Upper lobe of right lung (tissue), 1 donor: ENCODE data around the gene ARHGEF26. TPM values are rescaled to one million over a fixed set of nuclear protein-coding genes. Genes with fewer than 3 reads are reported as not detected.
A peak's percentile ranks its signal among the peaks of the same experiment; 100 is the strongest.

ENCODE experiments used
- ATAC-seq: fragments of 200-7000 bp; cut with Tn5 transposase; one replicate; pipeline ENCODE4 v1.9.1; 2020; ENCODE audit warnings: mild to moderate bottlenecking, moderate library complexity
- DNase-seq: peaks from one replicate; pipeline ENCODE4 v3.0.0-alpha.2; 2020
- H3K27ac ChIP-seq: fragments of 200-600 bp; one replicate; pipeline ENCODE4 v1.8.0; 2022
- H3K27me3 ChIP-seq: fragments of 200-600 bp; one replicate; pipeline ENCODE4 v1.8.0; 2022; ENCODE audit warnings: mild to moderate bottlenecking
- H3K36me3 ChIP-seq: fragments of 200-600 bp; one replicate; pipeline ENCODE4 v1.8.0; 2022
- H3K4me1 ChIP-seq: fragments of 200-600 bp; one replicate; pipeline ENCODE4 v1.8.0; 2022
- H3K4me3 ChIP-seq: fragments of 200-600 bp; one replicate; pipeline ENCODE4 v1.8.0; 2022; ENCODE audit warnings: mild to moderate bottlenecking
- H3K9me3 ChIP-seq: fragments of 200-600 bp; one replicate; pipeline ENCODE4 v1.8.0; 2022
- intact Hi-C: fragments of 100-400 bp; cut with DNase I; formaldehyde crosslinking; loops from one replicate; pipeline ENCODE4 v1.11.0; 2022
- total RNA-seq: library from RNA; stranded (reverse); fragmentation: NEBNext Ultra II Directional; extraction: Animal tissue kit (Norgen Biotek cat#: 25700); gene quantifications from one replicate; pipeline ENCODE4 v1.2.1, GENCODE V29; 2021
- TF ChIP-seq, protein P1 (sequence below): fragments of 200-600 bp; IDR thresholded peaks from one replicate; pipeline ENCODE4 v1.8.0; 2022; ENCODE audit warnings: antibody characterized with exemption
- donor health status: DM: no; HTN: yes; CAD: no; lungs with severe emphysema.

The ARHGEF26 gene
- total RNA-seq, 1 donor from 2014 or later: 58.8 TPM

DNA sequence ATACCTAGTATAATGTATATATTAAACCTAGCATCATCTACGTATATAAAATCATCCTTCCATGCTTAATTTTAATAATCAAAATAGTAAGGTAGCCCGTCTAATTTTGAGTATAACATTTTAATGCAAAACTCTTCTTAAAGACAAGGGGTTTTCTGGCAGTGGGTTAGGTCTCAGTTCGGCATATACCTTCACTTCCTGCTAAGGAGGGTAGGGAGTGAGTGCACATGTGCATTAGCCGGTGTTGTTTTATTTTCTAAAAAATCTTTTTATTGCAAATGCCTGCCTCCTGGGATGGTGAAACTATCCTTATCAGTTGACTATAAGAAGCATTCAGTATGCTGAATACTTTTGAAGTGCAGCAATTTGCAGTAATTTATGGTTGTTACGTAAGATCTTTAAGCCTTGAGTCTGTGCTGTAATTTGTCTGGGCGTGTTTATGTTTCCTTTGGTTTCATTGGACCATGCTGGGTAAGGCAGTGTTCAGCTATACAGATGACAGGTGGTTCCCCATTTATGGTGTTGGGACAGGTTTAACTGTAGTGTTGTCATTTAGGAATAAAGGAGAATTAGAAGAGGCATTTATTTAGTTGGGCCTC, 11.7 kb downstream of the ARHGEF26 start:
- H3K4me1 ChIP-seq: no peaks in the 10 kb centered on the region
- no peaks in the 10 kb centered on the region for H3K27me3 ChIP-seq
- no peaks in the 10 kb centered on the region for H3K9me3 ChIP-seq
- ATAC-seq: peak; percentile 56
- TF ChIP-seq, protein P1, sequence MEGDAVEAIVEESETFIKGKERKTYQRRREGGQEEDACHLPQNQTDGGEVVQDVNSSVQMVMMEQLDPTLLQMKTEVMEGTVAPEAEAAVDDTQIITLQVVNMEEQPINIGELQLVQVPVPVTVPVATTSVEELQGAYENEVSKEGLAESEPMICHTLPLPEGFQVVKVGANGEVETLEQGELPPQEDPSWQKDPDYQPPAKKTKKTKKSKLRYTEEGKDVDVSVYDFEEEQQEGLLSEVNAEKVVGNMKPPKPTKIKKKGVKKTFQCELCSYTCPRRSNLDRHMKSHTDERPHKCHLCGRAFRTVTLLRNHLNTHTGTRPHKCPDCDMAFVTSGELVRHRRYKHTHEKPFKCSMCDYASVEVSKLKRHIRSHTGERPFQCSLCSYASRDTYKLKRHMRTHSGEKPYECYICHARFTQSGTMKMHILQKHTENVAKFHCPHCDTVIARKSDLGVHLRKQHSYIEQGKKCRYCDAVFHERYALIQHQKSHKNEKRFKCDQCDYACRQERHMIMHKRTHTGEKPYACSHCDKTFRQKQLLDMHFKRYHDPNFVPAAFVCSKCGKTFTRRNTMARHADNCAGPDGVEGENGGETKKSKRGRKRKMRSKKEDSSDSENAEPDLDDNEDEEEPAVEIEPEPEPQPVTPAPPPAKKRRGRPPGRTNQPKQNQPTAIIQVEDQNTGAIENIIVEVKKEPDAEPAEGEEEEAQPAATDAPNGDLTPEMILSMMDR: no peak
- no peaks in the 10 kb centered on the region for H3K36me3 ChIP-seq
- H3K4me3 ChIP-seq: peak overlapping the region; percentile 4
- H3K27ac ChIP-seq: no peak overlapping the region
- intact Hi-C loops: no loop called here
- DNase-seq: no peak

DNA sequence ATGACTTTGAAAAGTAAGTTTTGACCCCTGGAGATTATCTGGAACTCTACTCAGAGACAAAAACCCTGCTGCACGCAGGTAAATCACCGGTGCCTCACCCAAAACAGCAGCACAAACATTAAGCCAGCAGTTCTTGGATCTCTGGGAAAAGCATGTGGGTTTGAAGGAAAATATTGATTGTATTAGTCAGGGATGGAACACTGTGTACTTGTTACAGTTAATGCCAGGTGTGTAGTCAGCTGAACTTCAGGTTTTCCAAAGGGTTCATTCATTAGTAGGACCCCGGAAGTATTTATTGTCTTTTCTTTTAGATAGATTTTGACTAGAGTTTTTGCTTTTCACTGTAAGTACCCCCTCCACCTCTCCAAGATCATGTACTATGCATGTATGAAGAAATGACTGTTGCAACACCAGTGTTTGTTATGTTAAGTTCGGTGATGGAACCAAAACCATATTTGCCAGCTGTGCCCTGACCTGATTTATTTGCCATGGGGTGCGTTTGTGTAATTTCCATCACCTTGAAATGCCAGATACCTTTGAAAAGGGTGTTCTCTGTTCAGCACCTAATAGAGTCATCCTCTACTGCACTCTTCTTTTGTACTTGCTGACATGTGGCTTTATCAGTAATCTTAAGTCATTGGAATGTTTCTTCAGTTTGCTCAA, 14.5 kb downstream of the ARHGEF26 start:
- Histone ChIP-seq H3K27ac (no peak overlapping the region), H3K4me3 (no peak overlapping the region), H3K27me3 (no peaks in the 10 kb centered on the region), H3K4me1 (no peaks in the 10 kb centered on the region), H3K9me3 (no peaks in the 10 kb centered on the region), H3K36me3 (no peaks in the 10 kb centered on the region)
- ATAC-seq (peak; percentile 58), DNase-seq (no peak)
- intact Hi-C loops: no loop called here
- TF ChIP-seq, protein P1: no peak

DNA sequence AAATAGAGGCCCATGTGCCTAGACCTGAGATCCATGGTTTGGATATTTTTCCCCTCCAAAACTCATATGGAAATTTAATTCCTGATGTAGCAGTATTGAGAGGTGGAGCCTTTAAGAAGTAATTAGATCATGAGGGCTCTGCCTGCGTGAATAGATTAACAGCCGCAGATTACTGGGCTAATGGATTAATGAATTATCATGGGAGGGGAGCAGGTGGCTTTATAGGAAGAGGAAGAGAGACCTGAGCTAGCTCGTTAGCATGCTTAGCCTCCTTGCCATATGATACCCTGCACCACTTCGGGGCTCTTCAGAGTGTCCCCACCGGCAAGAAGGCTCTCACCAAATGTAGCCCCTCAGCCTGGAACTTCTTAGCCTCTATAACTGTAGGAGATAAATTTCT, 15.8 kb downstream of the ARHGEF26 start:
- intact Hi-C loops: no loop called here
- no peaks in the 10 kb centered on the region for H3K27me3 ChIP-seq

DNA sequence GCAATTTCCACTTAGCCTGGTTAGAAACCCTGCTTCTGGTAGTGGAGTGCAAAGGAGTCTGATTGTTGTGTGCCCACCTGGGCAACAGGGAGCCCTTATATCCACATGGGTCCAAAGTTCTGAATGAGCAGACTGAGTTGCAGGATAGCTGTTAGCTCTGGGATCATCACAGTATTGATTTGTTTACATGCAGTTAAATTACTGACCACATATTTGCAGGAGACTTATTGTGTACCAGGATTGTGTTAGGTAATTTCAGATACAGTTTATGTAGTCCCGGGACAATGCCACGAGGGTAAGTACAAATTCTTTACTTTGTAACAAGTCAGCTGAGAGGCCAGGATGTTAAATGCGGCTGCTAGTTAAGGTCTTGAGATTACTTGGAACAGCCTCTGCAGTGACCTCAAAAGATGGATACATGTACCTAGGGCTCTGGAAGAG, 18.8 kb downstream of the ARHGEF26 start:
- Histone ChIP-seq H3K27ac (no peak overlapping the region), H3K4me3 (no peak overlapping the region), H3K27me3 (no peaks in the 10 kb centered on the region), H3K4me1 (no peaks in the 10 kb centered on the region), H3K36me3 (no peaks in the 10 kb centered on the region), H3K9me3 (no peaks in the 10 kb centered on the region)
- DNase-seq: no peak
- ATAC-seq: no peak
- TF ChIP-seq, protein P1: no peak
- intact Hi-C loops: no loop called here

More for the DNA sequence above, 15.8 kb downstream of the ARHGEF26 start:
- Histone ChIP-seq H3K27ac (no peak overlapping the region), H3K36me3 (no peaks in the 10 kb centered on the region), H3K4me3 (no peak overlapping the region), H3K4me1 (no peaks in the 10 kb centered on the region), H3K9me3 (no peaks in the 10 kb centered on the region)
- TF ChIP-seq, protein P1: no peak
- no peak for ATAC-seq
- DNase-seq: no peak

DNA sequence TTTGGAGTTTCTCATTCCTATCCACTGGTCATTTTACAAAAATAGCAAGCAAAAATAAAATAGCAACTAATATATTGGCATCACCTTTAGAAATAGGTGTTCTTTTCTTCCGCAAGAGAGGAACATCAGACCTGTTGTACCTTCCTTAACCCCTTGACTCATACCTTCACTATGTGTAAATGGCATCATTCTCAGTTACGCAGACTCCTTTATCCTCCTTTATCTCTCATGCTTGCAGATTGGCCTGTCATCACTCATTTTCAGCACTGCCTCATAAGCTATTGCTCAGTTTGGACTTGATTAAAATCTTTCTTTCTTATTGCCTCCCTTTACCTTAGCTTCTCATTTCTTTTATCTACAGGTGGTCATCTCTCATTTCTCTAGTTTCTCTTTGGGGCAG, 21.4 kb downstream of the ARHGEF26 start:
- H3K36me3 ChIP-seq: no peaks in the 10 kb centered on the region
- no peaks in the 10 kb centered on the region for H3K27me3 ChIP-seq
- no peaks in the 10 kb centered on the region for H3K4me1 ChIP-seq
- H3K9me3 ChIP-seq: no peaks in the 10 kb centered on the region
- H3K4me3 ChIP-seq: no peak overlapping the region
- intact Hi-C loops: no loop called here
- no peak for DNase-seq
- H3K27ac ChIP-seq: no peak overlapping the region
- no peak for ATAC-seq
- TF ChIP-seq, protein P1: no peak
